ENCODE data around the gene DHX32. TPM values are rescaled to one million over a fixed set of nuclear protein-coding genes. Genes with fewer than 3 reads are reported as not detected.
"Not testable (repeated sequence)": the region's sequence is repeated elsewhere in the genome, so short reads cannot be mapped to it uniquely, and the experiment has no call there.

The DHX32 gene
- total RNA-seq, 1 donor from 2014 or later = 27.4 TPM

DNA sequence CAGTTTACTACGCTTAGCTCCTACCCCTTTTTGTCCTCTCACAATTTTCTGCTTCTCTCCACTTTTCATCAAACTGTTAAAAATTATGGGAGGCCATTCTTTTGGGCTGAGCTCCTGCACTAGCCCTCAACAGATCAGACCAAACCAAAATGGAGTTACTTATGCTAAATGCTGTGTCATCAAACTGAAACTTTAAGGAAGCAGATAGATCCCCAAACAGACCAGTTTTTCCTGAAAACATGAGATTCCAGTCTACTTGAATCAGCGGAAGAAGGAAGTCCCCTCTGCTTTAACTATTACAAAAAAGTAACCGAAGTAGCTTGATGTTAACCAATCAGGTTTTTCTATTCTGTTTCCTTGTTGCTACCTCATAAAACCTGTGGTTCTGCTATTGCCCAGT is 35.9 kb upstream of the DHX32 start:
- TF ChIP-seq CTCF (IDR thresholded peaks at IDR 0.05) = no peak
- Histone ChIP-seq H3K9me3 (no peaks in the 10 kb centered on the region), H3K4me1 (no peaks in the 10 kb centered on the region), H3K27ac (no peak overlapping the region), H3K36me3 (no peaks in the 10 kb centered on the region), H3K27me3 (no peaks in the 10 kb centered on the region), H3K4me3 (no peak overlapping the region)
- DNase-seq (ENCODE audit: low spot score in 2 of 2) = no peak
- intact Hi-C loops (cut with DNase I) = no loop called here

DNA sequence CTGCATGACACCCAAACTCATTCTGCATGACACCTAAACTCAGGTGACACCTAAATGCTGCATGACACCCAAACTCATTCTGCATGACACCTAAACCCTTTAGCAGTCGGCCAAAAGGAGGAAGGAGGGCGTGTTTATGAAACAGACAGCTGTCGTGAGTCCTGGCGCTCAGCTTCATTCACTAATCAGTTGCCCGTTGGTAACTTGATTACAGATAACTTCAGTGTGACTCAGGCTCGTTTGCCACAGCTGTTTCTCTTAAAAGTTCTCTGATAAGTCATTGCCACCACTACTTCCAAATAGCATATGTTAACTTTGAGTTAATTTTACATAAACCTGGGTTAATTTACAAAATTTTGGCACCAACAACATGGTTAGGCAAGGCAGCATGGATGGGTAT is 32.2 kb upstream of the DHX32 start:
- H3K36me3 ChIP-seq; intact Hi-C loops (cut with DNase I); H3K4me3 ChIP-seq; H3K27me3 ChIP-seq; H3K9me3 ChIP-seq; DNase-seq (ENCODE audit: low spot score in 2 of 2); H3K4me1 ChIP-seq; H3K27ac ChIP-seq: not testable (repeated sequence)

- no peak overlapping the region for H3K27ac ChIP-seq
- H3K4me3 ChIP-seq = no peak overlapping the region
- no peak for TF ChIP-seq CTCF (IDR thresholded peaks at IDR 0.05)
- no peaks in the 10 kb centered on the region for H3K4me1 ChIP-seq
- H3K36me3 ChIP-seq = no peaks in the 10 kb centered on the region
- intact Hi-C loops (cut with DNase I) = no loop called here
- H3K9me3 ChIP-seq = no peaks in the 10 kb centered on the region
- no peak for DNase-seq (ENCODE audit: low spot score in 2 of 2)
- no peaks in the 10 kb centered on the region for H3K27me3 ChIP-seq
These were observed 30.9 kb upstream of the DHX32 start for GRCh38 chr10:125911990-125912389.

DNA sequence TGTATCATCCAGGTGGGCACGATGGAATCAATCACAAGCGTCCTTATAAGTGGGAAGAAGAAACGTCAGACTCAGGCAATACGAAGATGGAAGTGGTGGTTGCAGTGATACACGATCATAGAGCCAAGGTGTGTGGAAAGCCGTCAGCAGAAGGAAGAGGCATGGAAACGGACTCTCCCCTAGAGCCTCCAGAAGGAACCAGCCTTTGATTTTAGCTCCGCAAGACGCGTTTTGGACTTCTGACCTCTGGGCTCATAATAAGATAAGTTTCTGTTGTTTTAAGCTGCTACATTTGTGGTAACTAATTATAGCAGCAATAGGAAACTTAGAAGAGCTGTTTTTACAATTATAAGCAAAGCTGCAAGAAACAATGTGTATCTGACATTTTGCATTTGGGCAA is 30.1 kb upstream of the DHX32 start:
- no peaks in the 10 kb centered on the region for H3K9me3 ChIP-seq
- H3K27ac ChIP-seq = no peak overlapping the region
- no peak for TF ChIP-seq CTCF (IDR thresholded peaks at IDR 0.05)
- no peaks in the 10 kb centered on the region for H3K36me3 ChIP-seq
- no peak overlapping the region for H3K4me3 ChIP-seq
- no peak for DNase-seq (ENCODE audit: low spot score in 2 of 2)
- intact Hi-C loops (cut with DNase I) = no loop called here
- H3K27me3 ChIP-seq = no peaks in the 10 kb centered on the region
- no peaks in the 10 kb centered on the region for H3K4me1 ChIP-seq

GRCh38 chr10:125909491-125909890 is 28.4 kb upstream of the DHX32 start:
- H3K4me1 ChIP-seq; H3K4me3 ChIP-seq; H3K36me3 ChIP-seq; H3K27ac ChIP-seq; DNase-seq (ENCODE audit: low spot score in 2 of 2); H3K27me3 ChIP-seq; H3K9me3 ChIP-seq; intact Hi-C loops (cut with DNase I): not testable (repeated sequence)

DNA sequence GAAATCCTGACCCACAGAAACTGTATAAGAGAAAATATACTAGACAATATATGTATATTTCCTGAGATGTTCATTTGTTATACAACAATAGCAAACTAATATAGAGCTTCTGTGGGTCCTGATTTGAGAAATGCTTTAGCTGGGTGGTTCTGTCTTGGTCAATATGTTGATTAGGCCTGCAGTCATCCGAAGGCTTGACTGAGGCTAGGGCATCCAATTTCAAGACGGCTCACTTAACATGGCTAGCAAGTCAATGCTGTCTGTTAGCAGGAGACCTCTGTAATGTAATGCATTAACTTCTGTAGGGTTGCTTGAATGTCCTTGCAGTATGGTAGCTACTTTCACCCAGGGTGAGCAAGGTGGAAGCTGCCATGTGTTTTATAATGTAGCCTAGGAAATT is 27.7 kb upstream of the DHX32 start:
- intact Hi-C loops (cut with DNase I); DNase-seq (ENCODE audit: low spot score in 2 of 2); H3K27me3 ChIP-seq; H3K36me3 ChIP-seq; H3K4me3 ChIP-seq; H3K27ac ChIP-seq; H3K9me3 ChIP-seq; H3K4me1 ChIP-seq: not testable (repeated sequence)

GRCh38 chr10:125907598-125907997 is 26.5 kb upstream of the DHX32 start:
- H3K4me3 ChIP-seq; H3K9me3 ChIP-seq; H3K27ac ChIP-seq; intact Hi-C loops (cut with DNase I); H3K36me3 ChIP-seq; DNase-seq (ENCODE audit: low spot score in 2 of 2); H3K27me3 ChIP-seq; H3K4me1 ChIP-seq: not testable (repeated sequence)

DNA sequence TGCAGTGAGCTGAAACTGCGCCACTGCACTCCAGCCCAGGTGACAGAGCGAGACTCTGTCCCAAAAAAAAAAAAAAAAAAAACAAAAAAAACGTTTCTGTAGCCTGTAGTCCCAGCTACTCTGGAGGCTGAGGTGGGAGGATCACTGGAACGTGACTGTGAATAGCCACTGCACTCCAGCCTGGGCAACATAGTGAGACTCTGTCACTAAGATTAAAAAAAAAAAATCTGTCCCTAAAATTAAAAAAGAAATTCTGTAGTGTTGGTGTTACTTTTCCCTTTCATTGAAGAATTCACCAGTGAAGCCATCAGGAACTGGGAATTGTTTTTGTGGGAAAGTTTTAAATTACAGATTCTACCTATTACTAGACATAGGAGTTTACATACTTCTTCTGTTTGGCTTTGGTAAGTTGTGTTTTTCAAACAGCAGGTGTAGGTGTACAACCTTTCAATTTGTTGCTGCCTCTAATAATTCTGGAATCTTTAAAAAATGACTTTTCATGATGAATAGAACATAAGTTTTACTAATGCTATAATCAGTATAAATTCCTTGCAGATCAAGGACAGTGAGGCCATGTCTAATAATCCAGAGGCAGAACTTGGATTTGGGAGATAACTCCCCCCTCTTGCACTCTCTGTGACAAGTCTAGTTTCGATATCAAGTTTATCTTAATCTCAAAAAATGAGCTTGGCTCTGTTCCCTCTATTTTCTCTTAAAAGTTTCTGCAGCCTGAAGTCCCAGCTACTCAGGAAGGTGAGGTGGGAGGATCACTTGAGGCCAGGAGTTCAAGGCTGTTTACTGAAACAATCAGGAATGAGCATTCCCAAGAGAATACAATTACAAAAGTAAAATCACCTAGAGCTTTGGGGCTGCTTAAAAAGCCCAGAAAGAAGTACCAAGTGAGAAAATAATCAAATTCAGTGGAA is 24.2 kb upstream of the DHX32 start:
- intact Hi-C loops (cut with DNase I); H3K27me3 ChIP-seq; H3K27ac ChIP-seq; H3K36me3 ChIP-seq; H3K4me3 ChIP-seq; H3K9me3 ChIP-seq; H3K4me1 ChIP-seq; DNase-seq (ENCODE audit: low spot score in 2 of 2): not testable (repeated sequence)

GRCh38 chr10:125903135-125903640 is 22.1 kb upstream of the DHX32 start:
- intact Hi-C loops (cut with DNase I); H3K9me3 ChIP-seq; H3K4me1 ChIP-seq; H3K27me3 ChIP-seq; H3K4me3 ChIP-seq; DNase-seq (ENCODE audit: low spot score in 2 of 2); H3K36me3 ChIP-seq; H3K27ac ChIP-seq: not testable (repeated sequence)

GRCh38 chr10:125900963-125901362 is 19.9 kb upstream of the DHX32 start:
- DNase-seq (ENCODE audit: low spot score in 2 of 2); intact Hi-C loops (cut with DNase I); H3K9me3 ChIP-seq; H3K27ac ChIP-seq; H3K4me1 ChIP-seq; H3K27me3 ChIP-seq; H3K4me3 ChIP-seq; H3K36me3 ChIP-seq: not testable (repeated sequence)

DNA sequence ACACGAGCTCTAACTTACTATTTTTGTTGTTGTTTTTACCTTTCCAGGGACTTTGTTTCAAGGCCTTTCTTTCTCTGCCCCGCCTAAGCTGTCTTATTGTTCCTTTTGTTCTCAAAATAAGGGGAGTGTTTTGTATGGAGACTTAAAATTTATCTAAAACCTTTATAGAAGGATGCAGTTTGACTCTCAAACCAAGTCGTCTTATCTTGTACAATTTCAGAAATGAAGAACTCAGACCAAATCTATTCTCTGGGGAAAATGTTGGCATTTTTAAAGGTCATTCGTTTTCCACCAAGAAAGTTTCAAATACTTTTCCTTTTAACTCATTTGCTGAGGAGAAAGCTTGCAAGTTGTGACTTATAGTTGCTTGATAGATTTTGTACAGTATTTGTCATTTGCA is 16.2 kb upstream of the DHX32 start:
- not testable (repeated sequence) for H3K27ac ChIP-seq, H3K27me3 ChIP-seq
- peak overlapping the region; percentile 88 to 96 for H3K4me3 ChIP-seq

More for the DNA sequence above, 16.2 kb upstream of the DHX32 start:
- H3K36me3 ChIP-seq; DNase-seq (ENCODE audit: low spot score in 2 of 2); H3K9me3 ChIP-seq; H3K4me1 ChIP-seq: not testable (repeated sequence)
- intact Hi-C loops (cut with DNase I) = loop anchor here (2.0 kb wide), 1 partner anchor 75 kb away; the partner anchor contains the start of genes BCCIP and UROS

Data from ascending aorta (tissue), 2 donors.